PC-9 (cell line): ENCODE measurements around the gene GNAS. TPM values are rescaled to one million over a fixed set of nuclear protein-coding genes. Genes with fewer than 3 reads are reported as not detected.
A peak's percentile ranks its signal among the peaks of the same experiment; 100 is the strongest.

Experiments used
- BruUV-seq: library from RNA; stranded (reverse); fragments of 400-500 nt; replicated peaks from 2 replicates; lab custom pipeline; 2021; lab: Mats Ljungman, UMichigan
- CTCF ChIA-PET: fragments of 300-600 bp; sonication (Branson Sonifier 250); formaldehyde crosslinking; loops from one replicate; lab custom pipeline; 2022; ENCODE audit warnings: antibody characterized with exemption; lab: Charles Lee
- POLR2A ChIA-PET: fragments of 300-600 bp; sonication (Branson Sonifier 250); formaldehyde crosslinking; loops from one replicate; lab custom pipeline; 2022; ENCODE audit warnings: antibody characterized with exemption; ENCODE audit not compliant: unreplicated experiment; lab: Charles Lee
- DNase-seq, 2 experiments: peaks; one replicate each; pipeline versions ENCODE4 v3.0.0 to v3.0.0-alpha.2; 2015 to 2022; ENCODE audit warnings: mixed read lengths in 1 of 2
- H2AFZ ChIP-seq: fragments of 200-600 bp; sonication (generic); 2 replicates; pipeline ENCODE4 v1.8.1; 2017; ENCODE audit warnings: antibody characterized with exemption
- H3F3A ChIP-seq: fragments of 200-600 bp; sonication (generic); 2 replicates; pipeline ENCODE4 v1.8.1; 2017; ENCODE audit warnings: antibody characterized with exemption, mild to moderate bottlenecking, low read depth; ENCODE audit not compliant: insufficient read depth
- H3K27ac ChIP-seq: fragments of 200-600 bp; sonication (generic); 2 replicates; pipeline ENCODE4 v1.6.1; 2016; ENCODE audit warnings: mixed run types
- H3K27me3 ChIP-seq: fragments of 200-600 bp; sonication (generic); 2 replicates; pipeline ENCODE4 v1.6.1; 2016; ENCODE audit warnings: low read depth, mixed run types; ENCODE audit not compliant: insufficient read depth
- H3K36me3 ChIP-seq: fragments of 200-600 bp; sonication (generic); 2 replicates; pipeline ENCODE4 v1.6.1; 2016; ENCODE audit warnings: low read depth, mixed run types
- H3K4me1 ChIP-seq: fragments of 200-600 bp; sonication (generic); replicated peaks from 2 replicates; pipeline ENCODE4 v1.6.1; 2016; ENCODE audit warnings: mixed run types; ENCODE audit not compliant: insufficient read depth
- H3K4me2 ChIP-seq: fragments of 200-600 bp; sonication (generic); 2 replicates; pipeline ENCODE4 v1.6.1; 2017; ENCODE audit warnings: mixed run types
- H3K4me3 ChIP-seq: fragments of 200-600 bp; sonication (generic); 2 replicates; pipeline ENCODE4 v1.6.1; 2016; ENCODE audit warnings: mixed run types
- H3K79me2 ChIP-seq: fragments of 200-600 bp; sonication (generic); 2 replicates; pipeline ENCODE4 v1.6.1; 2017; ENCODE audit warnings: low read depth, mixed run types
- H3K9me2 ChIP-seq: fragments of 200-600 bp; sonication (generic); 2 replicates; pipeline ENCODE4 v1.8.1; 2017; ENCODE audit warnings: mild to moderate bottlenecking; ENCODE audit not compliant: insufficient read depth
- H3K9me3 ChIP-seq: fragments of 200-600 bp; sonication (generic); 2 replicates; pipeline ENCODE4 v1.8.1; 2016; ENCODE audit warnings: low read depth; ENCODE audit not compliant: insufficient read depth
- H4K20me1 ChIP-seq: fragments of 200-600 bp; sonication (generic); 2 replicates; pipeline ENCODE4 v1.8.1; 2017; ENCODE audit not compliant: insufficient read depth
- EZH2 ChIP-seq: fragments of 200-600 bp; sonication (generic); IDR thresholded peaks from 2 replicates; pipeline ENCODE4 v1.8.0; 2017; ENCODE audit warnings: antibody characterized with exemption, low read depth
- intact Hi-C: fragments of 100-400 bp; cut with micrococcal nuclease; formaldehyde crosslinking; loops from one replicate; pipeline ENCODE4 v1.10.0; 2022; ENCODE audit not compliant: unreplicated experiment
- total RNA-seq: library from RNA; stranded (reverse); gene quantifications from 2 replicates; pipeline ENCODE4 v1.2.3, GENCODE V29; 2021
- TF ChIP-seq, protein P1 (sequence below): fragments of 200-600 bp; sonication (generic); conservative IDR thresholded peaks from 2 replicates; pipeline ENCODE4 v1.6.1; 2017; ENCODE audit warnings: mixed run types, antibody characterized with exemption, mild to moderate bottlenecking, moderate library complexity

GNAS gene
- total RNA-seq, 1 experiment from 2014 or later: 929 TPM

DNA sequence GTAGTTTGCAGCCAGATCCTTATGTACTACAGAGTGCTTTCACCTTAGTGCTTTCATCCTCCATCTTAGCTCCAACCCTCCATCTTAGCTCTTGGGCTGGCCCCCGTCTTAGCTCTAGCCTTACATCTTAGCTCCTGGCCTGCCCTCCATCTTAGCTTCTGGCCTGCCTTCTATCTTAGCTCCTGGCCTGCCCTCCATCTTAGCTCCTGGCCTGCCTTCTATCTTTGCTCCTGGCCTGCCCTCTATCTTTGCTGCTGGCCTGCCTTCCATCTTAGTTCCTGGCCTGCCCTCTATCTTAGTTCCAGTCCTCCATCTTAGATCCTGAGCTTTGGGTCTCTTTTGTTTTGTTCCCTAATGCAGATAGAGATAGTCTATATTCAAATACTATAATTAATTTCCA is 22.0 kb downstream of the GNAS start:
- TF ChIP-seq, protein P1, sequence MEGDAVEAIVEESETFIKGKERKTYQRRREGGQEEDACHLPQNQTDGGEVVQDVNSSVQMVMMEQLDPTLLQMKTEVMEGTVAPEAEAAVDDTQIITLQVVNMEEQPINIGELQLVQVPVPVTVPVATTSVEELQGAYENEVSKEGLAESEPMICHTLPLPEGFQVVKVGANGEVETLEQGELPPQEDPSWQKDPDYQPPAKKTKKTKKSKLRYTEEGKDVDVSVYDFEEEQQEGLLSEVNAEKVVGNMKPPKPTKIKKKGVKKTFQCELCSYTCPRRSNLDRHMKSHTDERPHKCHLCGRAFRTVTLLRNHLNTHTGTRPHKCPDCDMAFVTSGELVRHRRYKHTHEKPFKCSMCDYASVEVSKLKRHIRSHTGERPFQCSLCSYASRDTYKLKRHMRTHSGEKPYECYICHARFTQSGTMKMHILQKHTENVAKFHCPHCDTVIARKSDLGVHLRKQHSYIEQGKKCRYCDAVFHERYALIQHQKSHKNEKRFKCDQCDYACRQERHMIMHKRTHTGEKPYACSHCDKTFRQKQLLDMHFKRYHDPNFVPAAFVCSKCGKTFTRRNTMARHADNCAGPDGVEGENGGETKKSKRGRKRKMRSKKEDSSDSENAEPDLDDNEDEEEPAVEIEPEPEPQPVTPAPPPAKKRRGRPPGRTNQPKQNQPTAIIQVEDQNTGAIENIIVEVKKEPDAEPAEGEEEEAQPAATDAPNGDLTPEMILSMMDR: no peak
- TF ChIP-seq EZH2: no peak
- H3K9me2 ChIP-seq: no peaks in the 10 kb centered on the region
- no peaks in the 10 kb centered on the region for H3K79me2 ChIP-seq
- H2AFZ ChIP-seq: no peak overlapping the region
- no peaks in the 10 kb centered on the region for H4K20me1 ChIP-seq
- CTCF ChIA-PET: no interaction called here
- no peaks in the 10 kb centered on the region for H3K9me3 ChIP-seq
- no peak overlapping the region for H3K4me3 ChIP-seq
- intact Hi-C loops: loop anchor here (5.0 kb wide), 2 partner anchors 333 to 528 kb away; no protein-coding TSS in a partner anchor
- no peaks in the 10 kb centered on the region for H3K27me3 ChIP-seq
- POLR2A ChIA-PET: no interaction called here
- H3K4me1 ChIP-seq: no peaks in the 10 kb centered on the region
- H3F3A ChIP-seq: no peaks in the 10 kb centered on the region
- DNase-seq: no peak
- no peaks in the 10 kb centered on the region for H3K36me3 ChIP-seq
- H3K4me2 ChIP-seq: no peak overlapping the region
- no TSS peak for BruUV-seq
- no peak overlapping the region for H3K27ac ChIP-seq

DNA sequence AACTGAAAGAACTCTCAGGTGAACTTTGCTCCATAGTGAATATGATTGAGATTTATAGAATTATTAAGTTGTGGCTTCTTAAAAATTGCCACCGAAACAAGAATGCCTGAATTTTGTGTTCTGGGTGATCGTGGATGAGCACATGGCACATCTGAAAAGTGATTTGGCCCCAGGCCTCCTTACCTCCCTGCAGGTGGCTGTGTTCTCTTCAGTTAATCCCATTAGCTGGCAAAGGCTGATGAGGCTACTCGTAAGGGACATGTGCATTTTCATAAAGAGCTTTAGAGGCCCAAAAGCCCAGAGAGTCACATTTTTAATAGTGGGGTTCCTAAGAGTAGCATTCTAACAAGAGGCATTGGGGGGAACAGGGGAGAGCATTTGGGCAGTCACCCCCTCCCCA is 22.6 kb downstream of the GNAS start:
- ChIA-PET CTCF (interaction anchor here (0.6 kb wide), 1 partner anchor 13 kb away, joined by 10 read pairs; no protein-coding TSS in a partner anchor), POLR2A (no interaction called here)
- no peak overlapping the region for H3K27ac ChIP-seq
- DNase-seq: no peak
- H3K79me2 ChIP-seq: no peaks in the 10 kb centered on the region
- no peaks in the 10 kb centered on the region for H3K9me2 ChIP-seq
- H2AFZ ChIP-seq: no peak overlapping the region
- no peaks in the 10 kb centered on the region for H3K4me1 ChIP-seq
- BruUV-seq: no TSS peak
- no peaks in the 10 kb centered on the region for H4K20me1 ChIP-seq
- H3K4me2 ChIP-seq: no peak overlapping the region
- H3K9me3 ChIP-seq: no peaks in the 10 kb centered on the region
- H3K36me3 ChIP-seq: no peaks in the 10 kb centered on the region
- intact Hi-C loops: no loop called here
- TF ChIP-seq EZH2: no peak
- TF ChIP-seq, protein P1: no peak
- no peaks in the 10 kb centered on the region for H3F3A ChIP-seq
- H3K27me3 ChIP-seq: no peaks in the 10 kb centered on the region
- H3K4me3 ChIP-seq: no peak overlapping the region

DNA sequence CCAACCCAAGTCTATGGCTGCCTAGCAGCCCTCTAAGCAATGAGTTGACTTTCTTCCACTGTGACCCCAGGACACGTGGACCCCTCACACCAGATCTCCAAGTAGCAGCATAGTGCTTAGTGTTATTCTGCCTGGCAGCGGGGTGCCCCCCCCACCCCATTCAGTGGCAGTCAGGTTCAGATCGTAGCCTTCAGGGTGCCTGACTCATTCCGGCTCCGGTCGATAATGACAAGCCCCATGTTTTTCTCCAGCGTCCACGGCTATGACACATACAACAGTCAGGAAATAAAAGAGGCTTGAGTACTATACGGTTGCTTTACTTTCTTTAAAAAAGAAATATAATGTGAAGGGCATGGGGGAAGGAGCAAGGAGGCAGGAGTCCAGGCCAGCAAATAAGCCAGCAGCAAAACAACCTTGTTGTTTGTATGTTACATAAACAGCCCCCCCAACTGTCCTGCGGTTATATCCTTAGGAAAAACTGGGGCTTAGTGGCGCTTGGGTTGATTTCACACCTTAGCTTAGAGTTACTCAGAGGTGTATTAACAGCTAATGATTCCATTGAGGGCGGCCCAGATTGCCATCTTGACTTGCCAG is 23.1 kb downstream of the GNAS start:
- H3K79me2 ChIP-seq: no peaks in the 10 kb centered on the region
- H3F3A ChIP-seq: no peaks in the 10 kb centered on the region
- H2AFZ ChIP-seq: no peak overlapping the region
- H3K4me3 ChIP-seq: no peak overlapping the region
- H3K27ac ChIP-seq: no peak overlapping the region
- no peaks in the 10 kb centered on the region for H4K20me1 ChIP-seq
- no peak for TF ChIP-seq EZH2
- TF ChIP-seq, protein P1: no peak
- H3K9me3 ChIP-seq: no peaks in the 10 kb centered on the region
- POLR2A ChIA-PET: no interaction called here
- DNase-seq: peak in 1 of 2 experiments; percentile 45
- H3K4me1 ChIP-seq: no peaks in the 10 kb centered on the region
- CTCF ChIA-PET: interaction anchor here (0.6 kb wide), 1 partner anchor 13 kb away, joined by 10 read pairs; no protein-coding TSS in a partner anchor
- no peak overlapping the region for H3K4me2 ChIP-seq
- no peaks in the 10 kb centered on the region for H3K9me2 ChIP-seq
- no TSS peak for BruUV-seq
- H3K27me3 ChIP-seq: no peaks in the 10 kb centered on the region
- intact Hi-C loops: no loop called here
- H3K36me3 ChIP-seq: no peaks in the 10 kb centered on the region
